HepG2 (cell line): ENCODE results near the gene SPAG7. TPM values are rescaled to one million over a fixed set of nuclear protein-coding genes. Genes with fewer than 3 reads are reported as not detected.

ENCODE experiments used
- BCL3 ChIP-seq: sonication (generic); formaldehyde crosslinking; IDR thresholded peaks from 2 replicates; pipeline ENCODE4 v1.5.1; 2020; ENCODE audit warnings: mild to moderate bottlenecking, missing genetic modification reagents, moderate library complexity
- CBX1 ChIP-seq: IDR thresholded peaks from one replicate; pipeline ENCODE4 v1.6.1; 2016; ENCODE audit warnings: antibody characterized with exemption, low read depth
- CREB1 ChIP-seq, 2 experiments: fragments of 450-650 bp in 1 of 2; IDR thresholded peaks; 2 replicates each; pipeline ENCODE4 v1.6.1; 2016 to 2017; ENCODE audit warnings: control low read depth in 1 of 2, mild to moderate bottlenecking in 1 of 2, missing compliant biosample characterization in 1 of 2, missing genetic modification characterization in 1 of 2
- DR1 ChIP-seq: sonication (generic); formaldehyde crosslinking; IDR thresholded peaks from 2 replicates; pipeline ENCODE4 v1.8.0; 2021; ENCODE audit warnings: mild to moderate bottlenecking, missing genetic modification reagents, inconsistent platforms
- HOXA7 ChIP-seq: sonication (generic); formaldehyde crosslinking; IDR thresholded peaks from 2 replicates; pipeline ENCODE4 v1.8.1; 2022; ENCODE audit warnings: mild to moderate bottlenecking, missing genetic modification reagents, moderate library complexity
- MAX ChIP-seq: IDR thresholded peaks from 2 replicates; pipeline ENCODE4 v1.6.1; 2012; ENCODE audit warnings: inconsistent platforms
- MAZ ChIP-seq, 2 experiments: sonication (generic) in 1 of 2; formaldehyde crosslinking in 1 of 2; IDR thresholded peaks; 2 replicates each; pipeline versions ENCODE4 v1.5.0 to v1.6.1; 2012 to 2020; ENCODE audit warnings: low read depth in 2 of 2, mild to moderate bottlenecking in 2 of 2, borderline replicate concordance in 1 of 2, improper control_type of control experiment in 1 of 2, low read length in 1 of 2, missing genetic modification reagents in 1 of 2, moderate library complexity in 1 of 2
- MTF2 ChIP-seq: sonication (generic); formaldehyde crosslinking; IDR thresholded peaks from 2 replicates; pipeline ENCODE4 v1.5.0; 2020; ENCODE audit warnings: missing genetic modification reagents, borderline replicate concordance
- NAIF1 ChIP-seq: sonication (generic); formaldehyde crosslinking; IDR thresholded peaks from 2 replicates; pipeline ENCODE4 v1.5.0; 2020; ENCODE audit warnings: mild to moderate bottlenecking, missing genetic modification reagents, borderline replicate concordance
- NFATC3 ChIP-seq: sonication (generic); formaldehyde crosslinking; IDR thresholded peaks from 2 replicates; pipeline ENCODE4 v1.5.1; 2020; ENCODE audit warnings: mild to moderate bottlenecking, missing genetic modification reagents
- POLR2AphosphoS5 ChIP-seq: IDR thresholded peaks from 2 replicates; pipeline ENCODE4 v1.6.1; 2012; ENCODE audit warnings: low read depth, low read length
- PRDM15 ChIP-seq: sonication (generic); formaldehyde crosslinking; IDR thresholded peaks from 2 replicates; pipeline ENCODE4 v1.4.0; 2020; ENCODE audit warnings: missing genetic modification reagents
- RNF2 ChIP-seq: fragments of 450-650 bp; conservative IDR thresholded peaks from 2 replicates; pipeline ENCODE4 v1.6.1; 2016; ENCODE audit warnings: low read depth
- SIN3A ChIP-seq: IDR thresholded peaks from 2 replicates; pipeline ENCODE4 v1.6.1; 2011; ENCODE audit warnings: low read depth, mild to moderate bottlenecking, control low read depth, low read length, borderline replicate concordance
- SKI ChIP-seq: fragments of 450-650 bp; IDR thresholded peaks from one replicate; pipeline ENCODE4 v1.6.1; 2018; ENCODE audit warnings: mild to moderate bottlenecking; ENCODE audit not compliant: partially characterized antibody
- STAT6 ChIP-seq: sonication (generic); formaldehyde crosslinking; IDR thresholded peaks from 2 replicates; pipeline ENCODE4 v1.4.0; 2020; ENCODE audit warnings: missing genetic modification reagents, mild to moderate bottlenecking, borderline replicate concordance
- ZFP36L1 ChIP-seq: sonication (generic); formaldehyde crosslinking; IDR thresholded peaks from 2 replicates; pipeline ENCODE4 v1.8.0; 2022; ENCODE audit warnings: mild to moderate bottlenecking, missing genetic modification reagents, moderate library complexity
- ZNF549 ChIP-seq: sonication (generic); formaldehyde crosslinking; IDR thresholded peaks from 2 replicates; pipeline ENCODE4 v1.5.0; 2020; ENCODE audit warnings: missing genetic modification reagents
- ZNF558 ChIP-seq: sonication (generic); formaldehyde crosslinking; IDR thresholded peaks from 2 replicates; pipeline ENCODE4 v1.9.0; 2022; ENCODE audit warnings: mild to moderate bottlenecking, missing genetic modification reagents, borderline replicate concordance
- ZNF598 ChIP-seq: sonication (generic); formaldehyde crosslinking; IDR thresholded peaks from 2 replicates; pipeline ENCODE4 v1.5.1; 2020; ENCODE audit warnings: mild to moderate bottlenecking, missing genetic modification reagents, borderline replicate concordance
- ZNF792 ChIP-seq: IDR thresholded peaks from 2 replicates; pipeline ENCODE4 v1.6.1; 2016
- polyA plus RNA-seq, 8 experiments: library from polyadenylated mRNA; depleted of rRNA in 3 of 8; stranded (reverse) in 7 of 8; unstranded in 1 of 8; fragments of >200 nt; fragmentation: Illumina TruSeq in 4 of 8; extraction: Trizol in 4 of 8; gene quantifications; 2 replicates each; pipeline versions ENCODE4 v1.2.1 to v1.2.3, GENCODE V29; 2011 to 2016; ENCODE audit warnings: low read depth in 4 of 8, missing spikeins in 1 of 8, mixed read lengths in 1 of 8; ENCODE audit not compliant: insufficient read depth in 1 of 8
- total RNA-seq, 5 experiments: library from RNA; depleted of rRNA; stranded (reverse); fragments of >200 nt; fragmentation: Illumina TruSeq; extraction: Trizol; gene quantifications; 2 replicates each; pipeline ENCODE4 v1.2.3, GENCODE V29; 2016; ENCODE audit warnings: low read depth in 1 of 5

Gene SPAG7
- total and polyA plus RNA-seq, 2 of the 13 experiments (the other 11 are each of a cell fraction or from before 2014, with no cell fraction given), result 51.0 to 59.0 TPM

GRCh38 chr17:4966844-4967538 lies 626 bp downstream of the SPAG7 start (continued):
- TF ChIP-seq PRDM15 (CRISPR knock-in tag), result no peak; the same call in 1 of the 2 replicates
- no peak for TF ChIP-seq HOXA7 (CRISPR knock-in tag)
- peak; percentile 85 for TF ChIP-seq CREB1 (IDR thresholded peaks at IDR 0.05)
- TF ChIP-seq CREB1 (CRISPR knock-in tag; IDR thresholded peaks at IDR 0.05), result peak; percentile 85
- peak; percentile 75 for TF ChIP-seq BCL3 (CRISPR knock-in tag)
- TF ChIP-seq STAT6, result peak; percentile 15; the same call in 1 of the 2 replicates
- TF ChIP-seq POLR2AphosphoS5, result peak; percentile 43; the same call in 1 of the 2 replicates
- TF ChIP-seq SKI, result no peak
- TF ChIP-seq NFATC3 (CRISPR knock-in tag), result peak; percentile 75; the same call in 1 of the 2 replicates
- 0 out of 2 replicates have a peak, but pooled peaks have one; percentile 19 for TF ChIP-seq ZNF598
- peak; percentile 46; the same call in 1 of the 2 replicates for TF ChIP-seq DR1 (CRISPR knock-in tag)
- 0 out of 2 replicates have a peak, but pooled peaks have one; percentile 38 for TF ChIP-seq RNF2
- peak; percentile 14; the same call in 1 of the 2 replicates for TF ChIP-seq ZFP36L1 (CRISPR knock-in tag)
- peak; percentile 54; the same call in 1 of the 2 replicates for TF ChIP-seq MAZ (IDR thresholded peaks at IDR 0.05; ENCODE audit: borderline replicate concordance, low read depth, low read length)
- no peak for TF ChIP-seq MAZ (CRISPR knock-in tag; IDR thresholded peaks at IDR 0.05; ENCODE audit: low read depth)
- 0 out of 2 replicates have a peak, but pooled peaks have one; percentile 29 for TF ChIP-seq ZNF558 (CRISPR knock-in tag)
- TF ChIP-seq CBX1, result peak; percentile 7
- TF ChIP-seq ZNF792 (CRISPR knock-in tag), result peak; percentile 22
- TF ChIP-seq NAIF1, result peak; percentile 75; the same call in 1 of the 2 replicates
- no peak for TF ChIP-seq ZNF549 (CRISPR knock-in tag)
- TF ChIP-seq MTF2 (CRISPR knock-in tag), result no peak
- no peak for TF ChIP-seq SIN3A
- TF ChIP-seq MAX, result peak; percentile 50; the same call in 1 of the 2 replicates
